Measurements from ENCODE around the gene MICAL1. TPM values are rescaled to one million over a fixed set of nuclear protein-coding genes. Genes with fewer than 3 reads are reported as not detected.

The MICAL1 gene
- total and polyA plus RNA-seq, 2 donors (not counting 1 experiment from before 2014, with no cell fraction given), result 202 to 319 TPM

GRCh38 chr6:109447878-109448555 is 7.6 kb downstream of the MICAL1 start:
- H3K4me1 Mint-ChIP-seq, result peaks cover 65% of the 10 kb centered on the region
- no peak overlapping the region for H3K4me3 ChIP-seq (ENCODE audit: control extremely low read depth in 1 of 5, extremely low read depth in 1 of 5, insufficient read depth in 1 of 5, low read depth in 2 of 5, low read length in 4 of 5)
- CTCF ChIA-PET, result interaction anchor here (1.2 to 1.6 kb wide), 2 partner anchors 12 to 65 kb away, joined by 4 to 5 read pairs; no protein-coding TSS in a partner anchor
- no peak overlapping the region for H2AFZ ChIP-seq (ENCODE audit: insufficient read depth, low read depth, low read length, poor library complexity, severe bottlenecking)
- H3K9me3 Mint-ChIP-seq (ENCODE audit: insufficient read depth), result no peaks in the 10 kb centered on the region
- intact Hi-C loops (cut with micrococcal nuclease), result no loop called here
- H3K9me3 ChIP-seq (ENCODE audit: control extremely low read depth in 1 of 3, control insufficient read depth in 2 of 3, insufficient read depth in 1 of 3, low read length in 2 of 3), result no peaks in the 10 kb centered on the region
- ATAC-seq (ENCODE audit: low read depth) (peak; percentile 25), DNase-seq (peak; percentile 62)
- peaks cover 55 to 61% of the 10 kb centered on the region in 2 donors for H3K4me1 ChIP-seq (ENCODE audit: control insufficient read depth in 2 of 2, insufficient read depth in 2 of 2, low read length in 2 of 2)
- H3K36me3 ChIP-seq (replicated peaks in 1 of 2; ENCODE audit: control extremely low read depth in 1 of 2, control insufficient read depth in 1 of 2, extremely low read depth in 1 of 2, insufficient read depth in 2 of 2, low read length in 1 of 2), result peaks cover 0 to 63% of the 10 kb centered on the region in 2 experiments
- H3K79me2 ChIP-seq (ENCODE audit: control insufficient read depth, insufficient read depth, low read length), result peaks cover 28% of the 10 kb centered on the region
- no peak overlapping the region for H3K9ac ChIP-seq (ENCODE audit: low read length)
- peak overlapping the region; percentile 67 for H3K27ac Mint-ChIP-seq
- H3K4me2 ChIP-seq (replicated peaks; ENCODE audit: low read depth, low read length, poor library complexity, severe bottlenecking), result peak overlapping the region; percentile 17
- WGBS (ENCODE audit: insufficient coverage), result 88% methylated on average over 2 of the region's 8 CpGs
- peaks cover 9% of the 10 kb centered on the region for H4K20me1 ChIP-seq (ENCODE audit: control insufficient read depth, insufficient read depth, low read length, poor library complexity, severe bottlenecking)
- no peaks in the 10 kb centered on the region for H3K27me3 ChIP-seq (replicated peaks in 1 of 4; ENCODE audit: control extremely low read depth in 1 of 4, control insufficient read depth in 3 of 4, insufficient read depth in 4 of 4, low read length in 3 of 4)
- no peak overlapping the region for H3K4me3 Mint-ChIP-seq
- no peaks in the 10 kb centered on the region for H3K27me3 Mint-ChIP-seq
- TF ChIP-seq, protein P1, sequence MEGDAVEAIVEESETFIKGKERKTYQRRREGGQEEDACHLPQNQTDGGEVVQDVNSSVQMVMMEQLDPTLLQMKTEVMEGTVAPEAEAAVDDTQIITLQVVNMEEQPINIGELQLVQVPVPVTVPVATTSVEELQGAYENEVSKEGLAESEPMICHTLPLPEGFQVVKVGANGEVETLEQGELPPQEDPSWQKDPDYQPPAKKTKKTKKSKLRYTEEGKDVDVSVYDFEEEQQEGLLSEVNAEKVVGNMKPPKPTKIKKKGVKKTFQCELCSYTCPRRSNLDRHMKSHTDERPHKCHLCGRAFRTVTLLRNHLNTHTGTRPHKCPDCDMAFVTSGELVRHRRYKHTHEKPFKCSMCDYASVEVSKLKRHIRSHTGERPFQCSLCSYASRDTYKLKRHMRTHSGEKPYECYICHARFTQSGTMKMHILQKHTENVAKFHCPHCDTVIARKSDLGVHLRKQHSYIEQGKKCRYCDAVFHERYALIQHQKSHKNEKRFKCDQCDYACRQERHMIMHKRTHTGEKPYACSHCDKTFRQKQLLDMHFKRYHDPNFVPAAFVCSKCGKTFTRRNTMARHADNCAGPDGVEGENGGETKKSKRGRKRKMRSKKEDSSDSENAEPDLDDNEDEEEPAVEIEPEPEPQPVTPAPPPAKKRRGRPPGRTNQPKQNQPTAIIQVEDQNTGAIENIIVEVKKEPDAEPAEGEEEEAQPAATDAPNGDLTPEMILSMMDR (IDR thresholded peaks at IDR 0.05), result no peak
- TF ChIP-seq EZH2 (IDR thresholded peaks at IDR 0.05; ENCODE audit: borderline replicate concordance, insufficient read depth, low read depth, low read length, poor library complexity, severe bottlenecking), result no peak
- peak overlapping the region; percentile 6 to 76 for H3K27ac ChIP-seq (ENCODE audit: low read length in 2 of 2)
- POLR2A ChIA-PET, result interaction anchor here (0.6 to 1.3 kb wide), 3 partner anchors 8 to 298 kb away, joined by 3 to 7 read pairs (median 5); partner anchors contain the start of gene MICAL1

- Histone ChIP-seq H3K4me1 (ENCODE audit: control insufficient read depth in 2 of 2, insufficient read depth in 2 of 2, low read length in 2 of 2) (peaks cover 54 to 61% of the 10 kb centered on the region in 2 donors), H3K4me3 (ENCODE audit: control extremely low read depth in 1 of 5, extremely low read depth in 1 of 5, insufficient read depth in 1 of 5, low read depth in 2 of 5, low read length in 4 of 5) (no peak overlapping the region), H4K20me1 (ENCODE audit: control insufficient read depth, insufficient read depth, low read length, poor library complexity, severe bottlenecking) (peaks cover 18% of the 10 kb centered on the region), H3K27ac (ENCODE audit: low read length in 2 of 2) (no peak overlapping the region), H2AFZ (ENCODE audit: insufficient read depth, low read depth, low read length, poor library complexity, severe bottlenecking) (no peak overlapping the region), H3K36me3 (replicated peaks in 1 of 2; ENCODE audit: control extremely low read depth in 1 of 2, control insufficient read depth in 1 of 2, extremely low read depth in 1 of 2, insufficient read depth in 2 of 2, low read length in 1 of 2) (peaks cover 0 to 64% of the 10 kb centered on the region in 2 experiments), H3K79me2 (ENCODE audit: control insufficient read depth, insufficient read depth, low read length) (peaks cover 19% of the 10 kb centered on the region), H3K9me3 (ENCODE audit: control extremely low read depth in 1 of 3, control insufficient read depth in 2 of 3, insufficient read depth in 1 of 3, low read length in 2 of 3) (no peaks in the 10 kb centered on the region), H3K4me2 (replicated peaks; ENCODE audit: low read depth, low read length, poor library complexity, severe bottlenecking) (no peak overlapping the region), H3K27me3 (replicated peaks in 1 of 4; ENCODE audit: control extremely low read depth in 1 of 4, control insufficient read depth in 3 of 4, insufficient read depth in 4 of 4, low read length in 3 of 4) (no peaks in the 10 kb centered on the region), H3K9ac (ENCODE audit: low read length) (no peak overlapping the region)
- H3K4me1 Mint-ChIP-seq, result peaks cover 66% of the 10 kb centered on the region
- no peak overlapping the region for H3K4me3 Mint-ChIP-seq
- H3K9me3 Mint-ChIP-seq (ENCODE audit: insufficient read depth), result no peaks in the 10 kb centered on the region
- H3K27me3 Mint-ChIP-seq, result no peaks in the 10 kb centered on the region
- DNase-seq, result no peak
- ChIA-PET POLR2A (interaction anchor here (1.3 kb wide), 1 partner anchor 9 kb away, joined by 7 read pairs; the partner anchor contains the start of gene MICAL1), CTCF (interaction anchor here (0.6 to 1.1 kb wide), 2 partner anchors 8 to 35 kb away, joined by 3 read pairs; partner anchors contain the start of gene MICAL1)
- WGBS (ENCODE audit: insufficient coverage), result 85% methylated on average over 8 of the region's 10 CpGs
- H3K27ac Mint-ChIP-seq, result peak overlapping the region; percentile 6
- no peak for ATAC-seq (ENCODE audit: low read depth)
- intact Hi-C loops (cut with micrococcal nuclease), result no loop called here
- TF ChIP-seq EZH2 (IDR thresholded peaks at IDR 0.05; ENCODE audit: borderline replicate concordance, insufficient read depth, low read depth, low read length, poor library complexity, severe bottlenecking), result no peak
- TF ChIP-seq, protein P1 (IDR thresholded peaks at IDR 0.05), result no peak
These were observed 8.5 kb downstream of the MICAL1 start for GRCh38 chr6:109447087-109447486.

All from B cell (primary cell).